Esophagus muscularis mucosa (tissue), 4 donors: ENCODE data around the gene OGFR. TPM values are rescaled to one million over a fixed set of nuclear protein-coding genes. Genes with fewer than 3 reads are reported as not detected.

Experiments used
- DNase-seq: peaks from one replicate; pipeline ENCODE4 v3.0.0-alpha.2; 2017; ENCODE audit errors: extremely low spot score
- H3K27ac ChIP-seq, 4 donors: fragments of 200-600 bp; sonication (generic); replicated peaks in 1 of 4; 1 replicate in 3 of 4; 2 replicates in 1 of 4; pipeline ENCODE4 v1.5.1; 2016 to 2019; ENCODE audit warnings: mild to moderate bottlenecking in 1 of 4
- H3K27me3 ChIP-seq, 4 donors: fragments of 200-600 bp; sonication (generic); one replicate each; pipeline versions ENCODE4 v1.5.1 to v1.6.0; 2016 to 2019
- H3K36me3 ChIP-seq, 4 donors: fragments of 200-600 bp; sonication (generic); one replicate each; pipeline ENCODE4 v1.5.1; 2016 to 2019
- H3K4me1 ChIP-seq, 4 donors: fragments of 200-600 bp; sonication (generic); one replicate each; pipeline ENCODE4 v1.5.1; 2016 to 2019
- H3K4me3 ChIP-seq, 4 donors: fragments of 200-600 bp; sonication (generic); 1 replicate in 2 of 4; 2 replicates in 2 of 4; pipeline ENCODE4 v1.5.1; 2016 to 2019; ENCODE audit warnings: mild to moderate bottlenecking in 4 of 4, moderate library complexity in 1 of 4
- H3K9me3 ChIP-seq, 4 donors: fragments of 200-600 bp; sonication (generic); 1 replicate in 3 of 4; 2 replicates in 1 of 4; pipeline ENCODE4 v1.5.1; 2016 to 2019
- CTCF ChIP-seq, 3 experiments: fragments of 200-600 bp in 2 of 3; fragments of 450-650 bp in 1 of 3; sonication (generic) in 2 of 3; IDR thresholded peaks; one replicate each; pipeline ENCODE4 v1.5.1; 2017 to 2019; ENCODE audit warnings: antibody characterized with exemption in 3 of 3, mild to moderate bottlenecking in 2 of 3, moderate library complexity in 1 of 3
- EP300 ChIP-seq: sonication (generic); formaldehyde crosslinking; IDR thresholded peaks from one replicate; pipeline ENCODE4 v1.6.1; 2017; ENCODE audit warnings: antibody characterized with exemption
- POLR2A ChIP-seq: fragments of 450-650 bp; IDR thresholded peaks from one replicate; pipeline ENCODE4 v1.6.1; 2017; ENCODE audit warnings: antibody characterized with exemption, moderate library complexity, mild to moderate bottlenecking, low read depth
- POLR2AphosphoS5 ChIP-seq, 2 donors: sonication (generic); formaldehyde crosslinking; IDR thresholded peaks; one replicate each; pipeline ENCODE4 v1.6.1; 2017; ENCODE audit warnings: antibody characterized with exemption in 2 of 2
- WGBS: methylation state at CpG from one replicate; pipeline ENCODE4 v1.1.5; 2018; 5-methylcytosine and 5-hydroxymethylcytosine counted together
- intact Hi-C: fragments of 100-400 bp; cut with DNase I; formaldehyde crosslinking; loops from one replicate; pipeline ENCODE4 v1.15.1; 2023
- total RNA-seq, 4 donors: library from RNA; depleted of rRNA; stranded (reverse); fragments of >200 nt; gene quantifications; one replicate each; pipeline versions ENCODE4 v1.1.0 to v1.2.1, GENCODE V29; 2016

OGFR gene
- total RNA-seq, 4 donors from 2014 or later, result 46.1 to 84.5 (median 62.7) TPM

GRCh38 chr20:62820962-62821725 lies 16.5 kb downstream of the OGFR start:
- no peaks in the 10 kb centered on the region for H3K9me3 ChIP-seq
- H3K36me3 ChIP-seq, result no peaks in the 10 kb centered on the region
- peaks cover 45 to 67% (median 53%) of the 10 kb centered on the region in 4 donors for H3K4me1 ChIP-seq
- peaks cover 2 to 54% (median 18%) of the 10 kb centered on the region in 4 donors for H3K27me3 ChIP-seq
- no peak for TF ChIP-seq POLR2AphosphoS5 (IDR thresholded peaks at IDR 0.05)
- no peak for TF ChIP-seq EP300
- TF ChIP-seq POLR2A, result no peak
- no peak for TF ChIP-seq CTCF (IDR thresholded peaks at IDR 0.05)
- 85% methylated on average over 4 of the region's 19 CpGs for WGBS
- intact Hi-C loops, result no loop called here
- no peak for DNase-seq
- no peak overlapping the region for H3K4me3 ChIP-seq
- no peak overlapping the region for H3K27ac ChIP-seq

- intact Hi-C loops, result no loop called here
- Histone ChIP-seq H3K4me3 (no peak overlapping the region), H3K27ac (no peak overlapping the region), H3K9me3 (no peaks in the 10 kb centered on the region), H3K36me3 (no peaks in the 10 kb centered on the region), H3K4me1 (peaks cover 39 to 60% (median 47%) of the 10 kb centered on the region in 4 donors), H3K27me3 (peaks cover 0 to 48% (median 14%) of the 10 kb centered on the region in 4 donors)
- 75% methylated on average over 5 of the region's 12 CpGs for WGBS
- no peak for DNase-seq
- TF ChIP-seq CTCF (IDR thresholded peaks at IDR 0.05) (no peak), POLR2A (no peak), EP300 (no peak), POLR2AphosphoS5 (IDR thresholded peaks at IDR 0.05) (no peak)
Observed at GRCh38 chr20:62821726-62822210, 17.1 kb downstream of the OGFR start.

GRCh38 chr20:62822239-62822787 lies 17.7 kb downstream of the OGFR start:
- no peak overlapping the region for H3K4me3 ChIP-seq
- no peaks in the 10 kb centered on the region for H3K9me3 ChIP-seq
- peaks cover 0 to 1% (median 0%) of the 10 kb centered on the region in 4 donors for H3K36me3 ChIP-seq
- H3K4me1 ChIP-seq, result peaks cover 37 to 55% (median 42%) of the 10 kb centered on the region in 4 donors
- intact Hi-C loops, result no loop called here
- 100% methylated on average over 4 of the region's 7 CpGs for WGBS
- H3K27me3 ChIP-seq, result peaks cover 0 to 42% (median 10%) of the 10 kb centered on the region in 4 donors
- H3K27ac ChIP-seq, result no peak overlapping the region
- DNase-seq, result no peak
- TF ChIP-seq EP300 (no peak), POLR2A (no peak)

- Histone ChIP-seq H3K4me1 (peaks cover 34 to 48% (median 35%) of the 10 kb centered on the region in 4 donors), H3K27me3 (peaks cover 0 to 35% (median 4%) of the 10 kb centered on the region in 4 donors), H3K9me3 (no peaks in the 10 kb centered on the region), H3K27ac (no peak overlapping the region), H3K36me3 (peaks cover 0 to 6% (median 0%) of the 10 kb centered on the region in 4 donors), H3K4me3 (no peak overlapping the region)
- no peak for TF ChIP-seq POLR2A
- peak in 1 of 3 experiments; percentile 21 for TF ChIP-seq CTCF (IDR thresholded peaks at IDR 0.05)
- intact Hi-C loops, result no loop called here
- 86% methylated on average over 17 of the region's 24 CpGs for WGBS
- DNase-seq, result no peak
Observed at GRCh38 chr20:62822788-62823651, 18.4 kb downstream of the OGFR start.
